Measurements from ENCODE around the gene TAGLN. TPM values are rescaled to one million over a fixed set of nuclear protein-coding genes. Genes with fewer than 3 reads are reported as not detected.
A peak's percentile ranks its signal among the peaks of the same experiment; 100 is the strongest.

Gene TAGLN
- total RNA-seq, 6 experiments from 2014 or later: 41.2 to 158 (median 112) TPM

DNA sequence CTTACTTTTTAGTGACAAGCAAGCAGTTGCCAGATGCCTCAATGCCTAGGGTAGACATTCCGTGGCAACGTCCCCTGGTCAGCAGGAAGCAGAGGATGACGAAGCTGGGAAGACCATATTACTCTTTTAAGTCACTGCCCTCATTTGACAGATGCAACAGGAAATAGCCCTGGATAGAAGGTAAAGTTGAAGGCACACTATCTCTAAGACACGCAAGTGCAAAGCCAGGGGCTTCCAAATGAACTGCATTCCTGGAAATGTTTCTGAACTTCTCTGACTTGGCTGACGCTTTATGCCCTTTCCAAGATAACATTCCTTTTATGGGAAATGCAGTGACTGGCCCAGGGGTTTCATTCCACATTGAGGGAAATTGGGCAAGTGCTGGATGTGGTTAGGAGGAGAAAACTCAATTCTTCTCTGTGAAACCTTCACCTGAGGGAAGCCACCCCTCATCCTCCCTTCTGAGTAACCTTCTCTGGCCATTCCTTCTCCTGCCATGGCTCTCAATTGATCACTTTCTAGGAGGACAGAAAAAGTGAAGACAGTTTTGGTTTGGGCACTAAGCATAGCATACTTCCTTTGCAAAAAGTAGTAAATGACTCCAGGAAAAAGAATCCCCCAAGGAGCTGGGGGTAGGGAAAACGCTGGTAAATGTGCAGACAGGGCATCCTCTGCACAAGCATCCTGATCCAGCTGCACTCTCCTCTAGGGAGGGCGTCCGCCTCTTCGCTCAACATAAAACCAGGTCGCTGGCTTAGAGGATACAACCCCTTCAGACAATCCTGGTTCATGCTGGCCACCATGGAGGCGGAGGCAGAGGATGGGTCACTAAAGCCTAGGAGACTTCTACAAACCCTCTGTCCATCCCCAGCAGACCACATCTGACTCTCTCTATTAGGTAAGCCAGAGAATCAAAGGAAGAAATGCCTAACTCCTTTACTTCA lies 18.2 kb downstream of the TAGLN start:
- ATAC-seq (peak; percentile 17 to 43 (median 33)), DNase-seq (peak in 1 of 3 donors; percentile 29)
- WGBS (ENCODE audit: insufficient coverage, low coverage, low lambda C conversion rate, missing lambda C conversion rate): 70% methylated on average over 11 of the region's 11 CpGs
- Histone ChIP-seq H3K36me3 (peaks cover 0 to 61% (median 19%) of the 10 kb centered on the region in 4 donors), H3K27me3 (no peaks in the 10 kb centered on the region), H3K27ac (peak overlapping the region in 2 of 3 donors; percentile 47 to 49), H3K9me3 (no peaks in the 10 kb centered on the region), H3K4me3 (no peak overlapping the region), H3K4me1 (no peaks in the 10 kb centered on the region)
- TF ChIP-seq POLR2A (IDR thresholded peaks at IDR 0.05) (no peak), CTCF (IDR thresholded peaks at IDR 0.05) (no peak)
- intact Hi-C loops (cut with DNase I): no loop called here

- Histone ChIP-seq H3K4me3 (no peak overlapping the region), H3K27me3 (no peaks in the 10 kb centered on the region), H3K36me3 (peaks cover 0 to 60% (median 18%) of the 10 kb centered on the region in 4 donors), H3K4me1 (no peaks in the 10 kb centered on the region), H3K27ac (peak overlapping the region in 2 of 3 donors; percentile 33 to 47), H3K9me3 (no peaks in the 10 kb centered on the region)
- TF ChIP-seq POLR2A (IDR thresholded peaks at IDR 0.05): no peak
- no peak for TF ChIP-seq CTCF (IDR thresholded peaks at IDR 0.05)
- DNase-seq: no peak
- WGBS (ENCODE audit: insufficient coverage, low coverage, low lambda C conversion rate, missing lambda C conversion rate): 78% methylated on average over 13 of the region's 15 CpGs
- intact Hi-C loops (cut with DNase I): no loop called here
- ATAC-seq: peak in 1 of 4 donors; percentile 7
Measured at GRCh38 chr11:117218133-117218915, 19.2 kb downstream of the TAGLN start.

GRCh38 chr11:117219001-117219400 lies 19.8 kb downstream of the TAGLN start:
- Histone ChIP-seq H3K27me3 (no peaks in the 10 kb centered on the region), H3K27ac (peak overlapping the region in 1 of 3 donors; percentile 6), H3K9me3 (no peaks in the 10 kb centered on the region), H3K4me3 (no peak overlapping the region), H3K4me1 (no peaks in the 10 kb centered on the region), H3K36me3 (peaks cover 0 to 56% (median 18%) of the 10 kb centered on the region in 4 donors)
- TF ChIP-seq POLR2A (IDR thresholded peaks at IDR 0.05) (no peak), CTCF (IDR thresholded peaks at IDR 0.05) (no peak)
- intact Hi-C loops (cut with DNase I): no loop called here
- DNase-seq: no peak
- no peak for ATAC-seq
- WGBS (ENCODE audit: insufficient coverage, low coverage, low lambda C conversion rate, missing lambda C conversion rate): 86% methylated on average over 1 of the region's 9 CpGs

GRCh38 chr11:117219455-117219854 lies 20.3 kb downstream of the TAGLN start:
- no peak for TF ChIP-seq POLR2A (IDR thresholded peaks at IDR 0.05)
- no peak for TF ChIP-seq CTCF (IDR thresholded peaks at IDR 0.05)
- intact Hi-C loops (cut with DNase I): no loop called here
- H3K4me3 ChIP-seq: no peak overlapping the region
- H3K4me1 ChIP-seq: no peaks in the 10 kb centered on the region
- H3K9me3 ChIP-seq: no peaks in the 10 kb centered on the region
- no peaks in the 10 kb centered on the region for H3K27me3 ChIP-seq
- peaks cover 0 to 51% (median 18%) of the 10 kb centered on the region in 4 donors for H3K36me3 ChIP-seq
- DNase-seq (no peak), ATAC-seq (no peak)
- WGBS (ENCODE audit: insufficient coverage, low coverage, low lambda C conversion rate, missing lambda C conversion rate): 56% methylated on average over 1 of the region's 8 CpGs
- H3K27ac ChIP-seq: no peak overlapping the region

Data from right lobe of liver (tissue), 6 donors.